CD4-positive, alpha-beta T cell treated with Interleukin-4 for 4 hours (primary cell): Measurements from ENCODE around the gene GLRA2.
"Not testable (repeated sequence)": the region's sequence is repeated elsewhere in the genome, so short reads cannot be mapped to it uniquely, and the experiment has no call there.

ENCODE experiments used
- DNase-seq: peaks from one replicate; pipeline ENCODE4 v3.0.0-alpha.2; 2020

Gene GLRA2

GRCh38 chrX:14594521-14594920 lies 65.2 kb downstream of the GLRA2 start:
- no peak for DNase-seq

- DNase-seq, result no peak
These were observed 69.0 kb downstream of the GLRA2 start for GRCh38 chrX:14598330-14598729.

GRCh38 chrX:14607446-14607985 lies 78.2 kb downstream of the GLRA2 start:
- DNase-seq, result no peak

- DNase-seq, result not testable (repeated sequence)
These were observed 83.1 kb downstream of the GLRA2 start for GRCh38 chrX:14612450-14612849.

GRCh38 chrX:14616301-14616700 lies 87.0 kb downstream of the GLRA2 start:
- DNase-seq, result no peak

- DNase-seq, result no peak
These were observed 87.5 kb downstream of the GLRA2 start for GRCh38 chrX:14616836-14617235.

GRCh38 chrX:14618177-14618965 lies 89.0 kb downstream of the GLRA2 start:
- DNase-seq, result no peak

- no peak for DNase-seq
These were observed 101.4 kb downstream of the GLRA2 start for GRCh38 chrX:14630733-14631132.

GRCh38 chrX:14641681-14642655 lies 112.6 kb downstream of the GLRA2 start:
- DNase-seq, result no peak

- DNase-seq, result no peak
These were observed 131.6 kb downstream of the GLRA2 start for GRCh38 chrX:14660970-14661369.

GRCh38 chrX:14670819-14671218 lies 141.5 kb downstream of the GLRA2 start:
- DNase-seq, result no peak

- no peak for DNase-seq
These were observed 143.4 kb downstream of the GLRA2 start for GRCh38 chrX:14672611-14673172.

- no peak for DNase-seq
These were observed 143.9 kb downstream of the GLRA2 start for GRCh38 chrX:14673236-14673635.

GRCh38 chrX:14673764-14674163 lies 144.4 kb downstream of the GLRA2 start:
- no peak for DNase-seq

- no peak for DNase-seq
These were observed 146.2 kb downstream of the GLRA2 start for GRCh38 chrX:14675500-14675899.

- DNase-seq, result no peak
These were observed 147.1 kb downstream of the GLRA2 start for GRCh38 chrX:14676431-14676830.

- DNase-seq, result not testable (repeated sequence)
These were observed 159.0 kb downstream of the GLRA2 start for GRCh38 chrX:14688331-14688730.

- DNase-seq, result no peak
These were observed 161.2 kb downstream of the GLRA2 start for GRCh38 chrX:14690553-14690952.

- DNase-seq, result no peak
These were observed 165.3 kb downstream of the GLRA2 start for GRCh38 chrX:14694611-14695010.

- no peak for DNase-seq
These were observed 168.1 kb downstream of the GLRA2 start for GRCh38 chrX:14697451-14697850.

GRCh38 chrX:14698790-14699189 lies 169.5 kb downstream of the GLRA2 start:
- no peak for DNase-seq

- no peak for DNase-seq
These were observed 171.6 kb downstream of the GLRA2 start for GRCh38 chrX:14700982-14701381.

- no peak for DNase-seq
These were observed 172.8 kb downstream of the GLRA2 start for GRCh38 chrX:14702145-14702544.
